HL-60 (cell line): ENCODE measurements around the gene SCYL1.

Experiments
- POLR2AphosphoS5 ChIP-seq: IDR thresholded peaks from 2 replicates; pipeline ENCODE4 v1.6.1; 2012; ENCODE audit warnings: low read depth
- TF ChIP-seq, protein P1 (sequence below): IDR thresholded peaks from one replicate; pipeline ENCODE4 v1.5.1; 2011; ENCODE audit warnings: low read length, control low read depth, inconsistent platforms; ENCODE audit not compliant: insufficient read depth
- TF ChIP-seq, protein P2 (sequence below): IDR thresholded peaks from 2 replicates; pipeline ENCODE4 v1.6.1; 2012; ENCODE audit warnings: low read depth; ENCODE audit not compliant: insufficient replicate concordance

GRCh38 chr11:65560555-65561418, 35.9 kb downstream of the SCYL1 start:
- TF ChIP-seq, protein P1, sequence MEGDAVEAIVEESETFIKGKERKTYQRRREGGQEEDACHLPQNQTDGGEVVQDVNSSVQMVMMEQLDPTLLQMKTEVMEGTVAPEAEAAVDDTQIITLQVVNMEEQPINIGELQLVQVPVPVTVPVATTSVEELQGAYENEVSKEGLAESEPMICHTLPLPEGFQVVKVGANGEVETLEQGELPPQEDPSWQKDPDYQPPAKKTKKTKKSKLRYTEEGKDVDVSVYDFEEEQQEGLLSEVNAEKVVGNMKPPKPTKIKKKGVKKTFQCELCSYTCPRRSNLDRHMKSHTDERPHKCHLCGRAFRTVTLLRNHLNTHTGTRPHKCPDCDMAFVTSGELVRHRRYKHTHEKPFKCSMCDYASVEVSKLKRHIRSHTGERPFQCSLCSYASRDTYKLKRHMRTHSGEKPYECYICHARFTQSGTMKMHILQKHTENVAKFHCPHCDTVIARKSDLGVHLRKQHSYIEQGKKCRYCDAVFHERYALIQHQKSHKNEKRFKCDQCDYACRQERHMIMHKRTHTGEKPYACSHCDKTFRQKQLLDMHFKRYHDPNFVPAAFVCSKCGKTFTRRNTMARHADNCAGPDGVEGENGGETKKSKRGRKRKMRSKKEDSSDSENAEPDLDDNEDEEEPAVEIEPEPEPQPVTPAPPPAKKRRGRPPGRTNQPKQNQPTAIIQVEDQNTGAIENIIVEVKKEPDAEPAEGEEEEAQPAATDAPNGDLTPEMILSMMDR = no peak
- TF ChIP-seq POLR2AphosphoS5 = no peak
- TF ChIP-seq, protein P2, sequence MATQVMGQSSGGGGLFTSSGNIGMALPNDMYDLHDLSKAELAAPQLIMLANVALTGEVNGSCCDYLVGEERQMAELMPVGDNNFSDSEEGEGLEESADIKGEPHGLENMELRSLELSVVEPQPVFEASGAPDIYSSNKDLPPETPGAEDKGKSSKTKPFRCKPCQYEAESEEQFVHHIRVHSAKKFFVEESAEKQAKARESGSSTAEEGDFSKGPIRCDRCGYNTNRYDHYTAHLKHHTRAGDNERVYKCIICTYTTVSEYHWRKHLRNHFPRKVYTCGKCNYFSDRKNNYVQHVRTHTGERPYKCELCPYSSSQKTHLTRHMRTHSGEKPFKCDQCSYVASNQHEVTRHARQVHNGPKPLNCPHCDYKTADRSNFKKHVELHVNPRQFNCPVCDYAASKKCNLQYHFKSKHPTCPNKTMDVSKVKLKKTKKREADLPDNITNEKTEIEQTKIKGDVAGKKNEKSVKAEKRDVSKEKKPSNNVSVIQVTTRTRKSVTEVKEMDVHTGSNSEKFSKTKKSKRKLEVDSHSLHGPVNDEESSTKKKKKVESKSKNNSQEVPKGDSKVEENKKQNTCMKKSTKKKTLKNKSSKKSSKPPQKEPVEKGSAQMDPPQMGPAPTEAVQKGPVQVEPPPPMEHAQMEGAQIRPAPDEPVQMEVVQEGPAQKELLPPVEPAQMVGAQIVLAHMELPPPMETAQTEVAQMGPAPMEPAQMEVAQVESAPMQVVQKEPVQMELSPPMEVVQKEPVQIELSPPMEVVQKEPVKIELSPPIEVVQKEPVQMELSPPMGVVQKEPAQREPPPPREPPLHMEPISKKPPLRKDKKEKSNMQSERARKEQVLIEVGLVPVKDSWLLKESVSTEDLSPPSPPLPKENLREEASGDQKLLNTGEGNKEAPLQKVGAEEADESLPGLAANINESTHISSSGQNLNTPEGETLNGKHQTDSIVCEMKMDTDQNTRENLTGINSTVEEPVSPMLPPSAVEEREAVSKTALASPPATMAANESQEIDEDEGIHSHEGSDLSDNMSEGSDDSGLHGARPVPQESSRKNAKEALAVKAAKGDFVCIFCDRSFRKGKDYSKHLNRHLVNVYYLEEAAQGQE = no peak
